Lower leg skin (tissue), 3 donors: ENCODE results near the gene LGR6.

Experiments used
- POLR2A ChIP-seq, 2 donors: fragments of 450-650 bp; IDR thresholded peaks; one replicate each; pipeline ENCODE4 v1.6.1; 2016 to 2017; ENCODE audit warnings: antibody characterized with exemption in 2 of 2, mild to moderate bottlenecking in 1 of 2, moderate library complexity in 1 of 2
- TF ChIP-seq, protein P1 (sequence below), 3 donors: fragments of 450-650 bp; IDR thresholded peaks; one replicate each; pipeline ENCODE4 v1.5.1; 2016; ENCODE audit warnings: antibody characterized with exemption in 3 of 3, mild to moderate bottlenecking in 3 of 3, moderate library complexity in 2 of 3

GRCh38 chr1:202357506-202357905 lies 163.9 kb downstream of the LGR6 start:
- TF ChIP-seq, protein P1, sequence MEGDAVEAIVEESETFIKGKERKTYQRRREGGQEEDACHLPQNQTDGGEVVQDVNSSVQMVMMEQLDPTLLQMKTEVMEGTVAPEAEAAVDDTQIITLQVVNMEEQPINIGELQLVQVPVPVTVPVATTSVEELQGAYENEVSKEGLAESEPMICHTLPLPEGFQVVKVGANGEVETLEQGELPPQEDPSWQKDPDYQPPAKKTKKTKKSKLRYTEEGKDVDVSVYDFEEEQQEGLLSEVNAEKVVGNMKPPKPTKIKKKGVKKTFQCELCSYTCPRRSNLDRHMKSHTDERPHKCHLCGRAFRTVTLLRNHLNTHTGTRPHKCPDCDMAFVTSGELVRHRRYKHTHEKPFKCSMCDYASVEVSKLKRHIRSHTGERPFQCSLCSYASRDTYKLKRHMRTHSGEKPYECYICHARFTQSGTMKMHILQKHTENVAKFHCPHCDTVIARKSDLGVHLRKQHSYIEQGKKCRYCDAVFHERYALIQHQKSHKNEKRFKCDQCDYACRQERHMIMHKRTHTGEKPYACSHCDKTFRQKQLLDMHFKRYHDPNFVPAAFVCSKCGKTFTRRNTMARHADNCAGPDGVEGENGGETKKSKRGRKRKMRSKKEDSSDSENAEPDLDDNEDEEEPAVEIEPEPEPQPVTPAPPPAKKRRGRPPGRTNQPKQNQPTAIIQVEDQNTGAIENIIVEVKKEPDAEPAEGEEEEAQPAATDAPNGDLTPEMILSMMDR (IDR thresholded peaks at IDR 0.05): no peak
- TF ChIP-seq POLR2A (IDR thresholded peaks at IDR 0.05): no peak
